Esophagus muscularis mucosa (tissue), 2 donors: ENCODE data around the gene DLG4.

Experiments used
- POLR2A ChIP-seq: fragments of 450-650 bp; IDR thresholded peaks from one replicate; pipeline ENCODE4 v1.6.1; 2017; ENCODE audit warnings: antibody characterized with exemption, moderate library complexity, mild to moderate bottlenecking, low read depth
- POLR2AphosphoS5 ChIP-seq, 2 donors: sonication (generic); formaldehyde crosslinking; IDR thresholded peaks; one replicate each; pipeline ENCODE4 v1.6.1; 2017; ENCODE audit warnings: antibody characterized with exemption in 2 of 2

DNA sequence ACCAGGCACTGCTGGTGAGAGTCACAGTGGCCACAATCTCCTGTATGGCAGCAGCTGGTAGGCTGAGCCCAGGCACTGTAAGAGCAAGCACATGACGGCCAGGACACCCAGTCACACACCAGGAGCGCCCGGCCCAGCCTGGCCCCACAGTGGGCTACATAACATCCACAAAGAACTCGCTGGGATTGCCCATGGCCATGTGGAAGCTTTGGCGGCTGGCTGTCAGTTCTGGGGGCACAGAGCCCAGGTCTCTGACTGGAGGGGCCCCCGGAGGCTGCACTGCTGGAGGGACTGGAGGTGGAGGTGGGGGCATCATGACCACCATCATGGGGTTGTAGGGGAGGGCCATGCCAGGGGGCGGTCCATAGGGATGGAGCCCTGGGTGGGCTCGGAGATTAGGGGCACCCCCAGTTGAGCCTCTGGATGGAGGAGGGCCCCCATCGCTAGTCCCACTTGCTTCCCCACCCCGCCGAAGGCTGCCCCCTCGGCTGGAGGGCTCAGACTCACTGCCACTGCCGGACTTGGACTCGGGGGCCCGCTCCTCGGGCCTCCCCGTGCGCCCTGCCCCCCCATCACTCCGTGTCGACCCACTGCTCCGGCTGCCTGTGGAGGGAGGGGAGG lies 6.2 kb upstream of the DLG4 start:
- no peak for TF ChIP-seq POLR2A
- TF ChIP-seq POLR2AphosphoS5 (IDR thresholded peaks at IDR 0.05) = no peak
